MM.1S (cell line): ENCODE measurements around the gene GAS7.

Experiments used
- DNase-seq: peaks from one replicate; pipeline ENCODE4 v3.0.0-alpha.2; 2015
- H2AFZ ChIP-seq: fragments of 300-600 bp; sonication (generic); 2 replicates; pipeline ENCODE4 v1.6.0; 2016; ENCODE audit warnings: antibody characterized with exemption, low read length
- H3F3A ChIP-seq: fragments of 300-600 bp; sonication (generic); 2 replicates; pipeline ENCODE4 v1.6.1; 2016; ENCODE audit warnings: mild to moderate bottlenecking, antibody characterized with exemption, low read length, moderate library complexity, mixed read lengths; ENCODE audit not compliant: insufficient read depth
- H3K27ac ChIP-seq: fragments of 300-600 bp; sonication (generic); 2 replicates; pipeline ENCODE4 v1.5.1; 2016; ENCODE audit warnings: mild to moderate bottlenecking, low read length
- H3K27me3 ChIP-seq: fragments of 300-600 bp; sonication (generic); replicated peaks from 2 replicates; pipeline ENCODE4 v1.6.0; 2016; ENCODE audit warnings: low read length; ENCODE audit not compliant: insufficient read depth
- H3K36me3 ChIP-seq: fragments of 300-600 bp; sonication (generic); replicated peaks from 2 replicates; pipeline ENCODE4 v1.6.1; 2016; ENCODE audit warnings: mild to moderate bottlenecking, low read length, mixed read lengths; ENCODE audit not compliant: insufficient read depth
- H3K4me1 ChIP-seq: fragments of 300-600 bp; sonication (generic); 2 replicates; pipeline ENCODE4 v1.6.1; 2016; ENCODE audit warnings: low read length, mixed read lengths
- H3K4me2 ChIP-seq: fragments of 300-600 bp; sonication (generic); 2 replicates; pipeline ENCODE4 v1.6.0; 2016; ENCODE audit warnings: low read depth, low read length
- H3K4me3 ChIP-seq: fragments of 300-600 bp; sonication (generic); 2 replicates; pipeline ENCODE4 v1.5.1; 2016; ENCODE audit warnings: low read length, mixed read lengths
- H3K79me2 ChIP-seq: fragments of 300-600 bp; sonication (generic); 2 replicates; pipeline ENCODE4 v1.6.1; 2016; ENCODE audit warnings: mixed run types, low read length, mixed read lengths
- H3K9ac ChIP-seq: fragments of 300-600 bp; sonication (generic); 2 replicates; pipeline ENCODE4 v1.6.1; 2016; ENCODE audit warnings: low read length, mixed read lengths
- H3K9me2 ChIP-seq: fragments of 300-600 bp; sonication (generic); replicated peaks from 2 replicates; pipeline ENCODE4 v1.6.1; 2016; ENCODE audit warnings: mild to moderate bottlenecking, low read length, mixed read lengths; ENCODE audit not compliant: insufficient read depth
- H3K9me3 ChIP-seq: fragments of 300-600 bp; sonication (generic); replicated peaks from 2 replicates; pipeline ENCODE4 v1.6.1; 2016; ENCODE audit warnings: mild to moderate bottlenecking, low read length, mixed read lengths; ENCODE audit not compliant: insufficient read depth
- H4K20me1 ChIP-seq: fragments of 300-600 bp; sonication (generic); 2 replicates; pipeline ENCODE4 v1.6.1; 2016; ENCODE audit warnings: mild to moderate bottlenecking, low read length, moderate library complexity, mixed read lengths; ENCODE audit not compliant: insufficient read depth
- CTCF ChIP-seq: fragments of 300-600 bp; sonication (generic); IDR thresholded peaks from 2 replicates; pipeline ENCODE4 v1.5.1; 2016; ENCODE audit warnings: antibody characterized with exemption, low read length, mixed read lengths
- EZH2 ChIP-seq: fragments of 300-600 bp; sonication (generic); optimal IDR thresholded peaks from 2 replicates; pipeline ENCODE3; 2017; ENCODE audit warnings: low read depth, mild to moderate bottlenecking, antibody characterized with exemption, low read length, mixed read lengths
- EZH2phosphoT487 ChIP-seq: fragments of 300-600 bp; sonication (generic); IDR thresholded peaks from 2 replicates; pipeline ENCODE4 v1.6.1; 2018; ENCODE audit warnings: antibody characterized with exemption, low read length

Gene GAS7

DNA sequence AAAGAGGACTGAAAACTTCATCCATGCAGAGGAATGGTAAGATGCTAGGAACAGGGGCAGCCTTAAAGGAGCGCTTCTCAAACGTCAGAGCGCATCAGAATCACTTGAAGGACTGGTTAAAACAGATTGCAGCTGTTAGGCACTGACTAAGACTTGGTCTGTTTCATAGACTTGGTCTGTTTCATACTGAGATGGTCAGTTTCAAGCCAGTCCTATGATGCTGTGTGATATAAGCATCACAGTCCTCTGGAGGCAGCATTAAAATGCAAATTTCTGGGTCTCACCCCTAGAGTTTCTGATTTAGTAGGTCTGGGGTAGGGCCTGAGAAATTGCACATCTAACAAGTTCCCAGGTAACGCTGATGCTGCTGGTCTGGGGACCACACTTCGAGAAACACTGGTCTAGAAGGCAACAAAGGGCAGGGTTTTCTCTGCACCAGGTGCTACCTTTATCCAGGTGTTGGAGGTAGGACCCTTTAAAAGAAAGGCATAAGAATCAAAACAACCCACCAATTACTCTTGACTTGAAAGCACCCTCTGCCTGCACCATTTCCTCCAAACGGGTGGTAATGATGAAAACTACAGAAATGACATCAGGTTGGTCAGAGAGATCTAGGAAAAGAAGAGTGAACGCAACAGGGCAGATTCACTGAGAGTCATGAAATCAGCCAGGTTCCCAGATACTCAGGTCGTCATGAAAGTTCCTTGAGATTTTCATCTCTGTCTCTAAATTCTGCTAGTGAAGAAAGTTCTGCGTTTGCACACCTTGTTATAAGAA, 198.3 kb downstream of the GAS7 start:
- H3K4me2 ChIP-seq: no peak overlapping the region

DNA sequence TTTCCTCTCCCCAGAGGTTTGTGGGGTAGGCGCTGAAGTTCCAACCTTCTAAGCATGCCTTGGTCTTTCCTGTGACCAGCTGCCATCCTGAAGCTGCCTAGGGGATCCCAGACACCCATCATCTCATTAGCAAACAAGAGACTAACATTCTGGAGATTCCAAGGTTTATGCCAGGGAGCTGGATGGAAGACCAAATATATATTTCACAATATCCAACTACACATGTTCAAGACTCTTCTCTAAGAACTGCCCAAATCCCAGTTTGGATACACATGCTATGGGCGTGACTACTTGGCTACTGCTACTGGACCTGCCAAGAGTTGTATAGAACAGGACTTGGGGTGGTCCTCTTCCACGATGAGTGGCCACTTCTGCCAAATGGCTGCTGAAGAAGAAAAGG, 200.3 kb downstream of the GAS7 start:
- Histone ChIP-seq H4K20me1 (no peaks in the 10 kb centered on the region), H2AFZ (no peak overlapping the region), H3K9ac (no peak overlapping the region), H3F3A (no peaks in the 10 kb centered on the region), H3K79me2 (no peaks in the 10 kb centered on the region), H3K27me3 (no peaks in the 10 kb centered on the region), H3K9me3 (no peaks in the 10 kb centered on the region), H3K9me2 (no peaks in the 10 kb centered on the region), H3K27ac (no peak overlapping the region), H3K4me2 (no peak overlapping the region), H3K4me1 (no peaks in the 10 kb centered on the region), H3K4me3 (no peak overlapping the region), H3K36me3 (no peaks in the 10 kb centered on the region)
- TF ChIP-seq CTCF (no peak), EZH2 (no peak), EZH2phosphoT487 (no peak)
- DNase-seq: no peak

More for the DNA sequence above, 198.3 kb downstream of the GAS7 start:
- DNase-seq: no peak
- Histone ChIP-seq H3K27ac (no peak overlapping the region), H3K9ac (no peak overlapping the region), H3K4me3 (no peak overlapping the region), H3K9me2 (no peaks in the 10 kb centered on the region), H3K36me3 (no peaks in the 10 kb centered on the region), H3K9me3 (no peaks in the 10 kb centered on the region), H3K4me1 (no peaks in the 10 kb centered on the region), H3K79me2 (no peaks in the 10 kb centered on the region), H4K20me1 (no peaks in the 10 kb centered on the region), H3K27me3 (no peaks in the 10 kb centered on the region), H3F3A (no peaks in the 10 kb centered on the region), H2AFZ (no peak overlapping the region)
- TF ChIP-seq CTCF (no peak), EZH2phosphoT487 (no peak), EZH2 (no peak)

DNA sequence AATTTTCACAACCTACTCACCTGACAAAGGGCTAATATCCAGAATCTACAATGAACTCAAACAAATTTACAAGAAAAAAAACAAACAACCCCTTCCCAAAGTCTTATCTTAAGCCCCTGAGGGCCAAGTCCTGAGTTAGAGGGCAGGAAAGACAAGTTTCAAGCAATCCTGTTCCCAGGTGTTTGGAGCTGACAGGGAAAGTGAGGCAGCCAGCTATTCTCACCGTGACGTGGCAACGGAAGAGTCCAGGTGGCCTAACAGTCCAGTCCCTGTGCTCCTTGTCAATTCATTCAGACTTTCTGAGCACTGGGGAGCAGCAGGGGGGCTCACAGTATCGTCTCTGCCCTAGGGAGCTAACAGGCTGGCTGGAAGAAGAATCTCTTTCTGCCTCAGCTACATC, 203.6 kb downstream of the GAS7 start:
- no peak overlapping the region for H3K4me3 ChIP-seq
- no peaks in the 10 kb centered on the region for H3K4me1 ChIP-seq
- no peak for TF ChIP-seq EZH2
- no peak for TF ChIP-seq CTCF
- no peak for TF ChIP-seq EZH2phosphoT487
- no peak overlapping the region for H3K4me2 ChIP-seq
- H3K27me3 ChIP-seq: no peaks in the 10 kb centered on the region
- no peak for DNase-seq
- no peaks in the 10 kb centered on the region for H3F3A ChIP-seq
- H3K36me3 ChIP-seq: no peaks in the 10 kb centered on the region
- no peak overlapping the region for H2AFZ ChIP-seq
- no peaks in the 10 kb centered on the region for H3K9me2 ChIP-seq
- no peak overlapping the region for H3K27ac ChIP-seq
- H4K20me1 ChIP-seq: no peaks in the 10 kb centered on the region
- no peak overlapping the region for H3K9ac ChIP-seq
- no peaks in the 10 kb centered on the region for H3K9me3 ChIP-seq
- no peaks in the 10 kb centered on the region for H3K79me2 ChIP-seq
